Renal pelvis (tissue), 4 donors: ENCODE results near the gene POLD2. TPM values are rescaled to one million over a fixed set of nuclear protein-coding genes. Genes with fewer than 3 reads are reported as not detected.

Experiments
- DNase-seq: peaks from one replicate; pipeline ENCODE4 v3.0.0-alpha.2; 2013
- polyA plus RNA-seq, 3 donors: library from polyadenylated mRNA; unstranded; fragments of 120-200 nt; gene quantifications; one replicate each; pipeline ENCODE4 v1.2.1, GENCODE V29; 2013; ENCODE audit not compliant: insufficient read length in 3 of 3

Gene POLD2
- polyA plus RNA-seq, 3 donors: 117 to 138 (median 130) TPM

GRCh38 chr7:44156453-44157010, 33.2 kb upstream of the POLD2 start:
- no peak for DNase-seq

GRCh38 chr7:44155191-44156185, 32.1 kb upstream of the POLD2 start:
- DNase-seq: no peak

GRCh38 chr7:44154703-44155102, 31.4 kb upstream of the POLD2 start:
- no peak for DNase-seq

DNA sequence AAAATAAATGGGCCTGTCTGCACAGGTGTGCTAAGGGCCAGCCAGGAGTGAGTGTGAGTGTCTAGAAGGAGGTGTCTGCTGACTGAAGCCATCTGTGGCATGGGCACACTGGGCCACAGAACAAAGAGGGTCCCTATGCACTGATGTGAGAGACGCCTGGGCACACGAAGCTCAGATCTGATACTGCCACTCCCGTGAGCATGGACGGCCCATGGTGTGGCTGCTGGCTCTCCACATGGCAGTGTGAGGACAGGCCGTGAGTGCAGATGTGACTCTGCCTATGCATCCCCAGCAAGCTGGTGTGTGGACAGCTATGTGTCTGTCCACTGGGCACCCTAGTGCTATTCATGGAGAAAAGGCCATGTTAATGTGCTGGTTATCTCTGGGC, 30.6 kb upstream of the POLD2 start:
- DNase-seq: no peak

- no peak for DNase-seq
These were observed 29.9 kb upstream of the POLD2 start for GRCh38 chr7:44152971-44153947.

DNA sequence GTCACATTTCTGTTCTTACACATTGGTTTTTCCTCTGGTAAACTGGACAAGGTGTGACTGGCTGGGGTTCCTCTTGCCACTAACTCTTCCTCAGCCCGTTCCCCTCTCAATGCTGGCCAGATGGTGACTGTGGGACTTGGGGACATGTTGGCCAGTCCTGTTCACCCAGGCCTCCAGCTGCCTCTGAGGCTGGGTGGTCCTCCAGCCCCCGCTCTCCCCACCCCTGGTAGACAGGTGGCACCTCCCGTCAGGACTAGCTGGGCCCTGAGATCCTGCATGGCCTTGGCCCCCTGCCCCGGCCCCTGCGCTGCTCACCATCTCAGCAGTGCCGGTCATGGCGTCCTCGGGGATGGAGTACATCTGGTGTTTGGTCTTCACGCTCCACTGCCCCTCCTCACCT, 28.6 kb upstream of the POLD2 start:
- no peak for DNase-seq

- DNase-seq: no peak
These were observed 27.9 kb upstream of the POLD2 start for GRCh38 chr7:44150966-44151941.

GRCh38 chr7:44150466-44150832, 27.1 kb upstream of the POLD2 start:
- DNase-seq: no peak

DNA sequence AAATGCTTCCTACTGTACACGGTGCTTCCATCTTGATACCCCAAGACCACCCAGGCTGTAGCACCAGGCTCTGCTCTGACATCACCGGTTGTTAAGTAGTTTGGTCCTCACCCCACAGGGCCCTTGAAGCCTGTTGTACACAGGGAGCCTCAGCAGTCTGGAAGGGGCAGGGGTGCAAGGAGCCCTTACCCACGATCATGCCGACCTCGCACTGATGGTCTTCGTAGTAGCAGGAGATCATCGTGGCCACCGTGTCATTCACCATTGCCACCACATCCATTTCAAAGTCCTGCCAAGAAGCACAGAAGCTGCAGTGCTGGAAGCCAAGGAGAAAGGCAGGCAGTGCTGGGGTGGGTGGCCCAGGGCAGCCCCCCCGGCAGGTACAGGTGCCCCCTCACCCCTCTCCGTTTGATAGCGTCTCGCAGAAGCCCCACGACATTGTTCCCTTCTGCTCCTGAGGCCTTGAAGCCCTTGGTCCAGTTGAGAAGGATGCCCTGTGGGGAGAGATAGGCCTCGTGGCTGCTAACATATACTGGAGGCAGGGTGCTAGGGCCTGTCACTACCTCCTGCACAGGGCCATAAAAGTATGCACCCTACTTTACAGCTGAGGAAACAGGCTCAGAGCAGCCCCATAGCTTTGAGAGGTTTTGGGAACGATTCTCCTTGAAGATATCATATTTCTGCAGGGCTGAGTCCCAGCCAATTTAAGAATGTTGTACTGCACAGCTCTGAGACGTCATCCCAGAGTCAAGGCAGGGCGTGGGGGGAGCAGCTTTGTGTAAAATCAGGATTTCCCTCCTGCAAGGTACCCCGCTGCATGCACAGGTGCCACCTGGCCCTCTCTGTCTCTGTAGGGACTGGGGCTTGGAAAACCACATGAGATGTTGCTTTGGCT, 26.5 kb upstream of the POLD2 start:
- DNase-seq: no peak

DNA sequence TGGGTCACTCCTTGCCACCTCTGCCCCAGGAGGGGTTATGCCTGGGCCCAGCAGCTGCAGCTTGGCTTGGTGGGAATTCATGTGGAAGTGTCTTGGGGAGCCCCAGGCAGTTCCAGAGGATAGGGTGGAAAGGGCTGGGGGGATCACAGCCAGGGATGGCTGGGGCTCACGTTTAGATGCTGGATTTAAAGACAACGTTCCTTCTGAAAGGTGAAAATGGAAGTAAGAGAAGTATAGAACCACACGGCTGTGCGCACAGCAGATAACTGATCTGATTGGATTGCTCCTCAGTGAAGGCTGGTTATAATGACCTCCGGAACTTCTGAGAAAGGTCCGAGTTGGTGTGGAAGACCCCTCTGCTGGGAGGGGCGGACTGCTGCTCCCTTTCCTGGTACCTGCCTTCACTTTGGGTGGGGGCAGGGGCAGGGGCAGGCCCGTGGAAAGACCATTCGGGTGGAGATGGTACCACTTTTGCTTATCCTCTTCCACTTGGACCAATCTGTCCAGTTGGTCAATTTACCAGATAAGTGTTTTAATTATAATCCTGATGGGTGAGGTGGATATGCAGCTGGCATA, 25.7 kb upstream of the POLD2 start:
- DNase-seq: no peak

DNA sequence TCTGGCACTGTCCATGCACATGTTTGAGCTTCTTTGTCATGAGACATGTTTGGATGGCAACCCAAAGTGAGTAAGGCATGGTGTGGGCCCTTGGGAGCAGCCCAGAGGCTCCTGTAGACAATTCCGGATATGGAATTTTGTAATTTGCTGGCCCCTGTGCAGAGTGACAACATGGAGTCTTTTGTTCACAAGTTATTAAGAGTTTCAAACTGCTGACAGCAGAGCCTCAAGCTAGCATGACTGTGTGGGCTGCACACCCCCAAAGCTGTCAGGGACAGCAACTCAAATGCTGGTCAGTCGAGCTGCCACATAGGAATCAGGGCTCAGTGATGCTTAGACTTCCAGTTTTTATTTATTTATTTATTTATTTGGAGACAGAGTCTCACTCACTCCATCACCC, 24.8 kb upstream of the POLD2 start:
- no peak for DNase-seq

DNA sequence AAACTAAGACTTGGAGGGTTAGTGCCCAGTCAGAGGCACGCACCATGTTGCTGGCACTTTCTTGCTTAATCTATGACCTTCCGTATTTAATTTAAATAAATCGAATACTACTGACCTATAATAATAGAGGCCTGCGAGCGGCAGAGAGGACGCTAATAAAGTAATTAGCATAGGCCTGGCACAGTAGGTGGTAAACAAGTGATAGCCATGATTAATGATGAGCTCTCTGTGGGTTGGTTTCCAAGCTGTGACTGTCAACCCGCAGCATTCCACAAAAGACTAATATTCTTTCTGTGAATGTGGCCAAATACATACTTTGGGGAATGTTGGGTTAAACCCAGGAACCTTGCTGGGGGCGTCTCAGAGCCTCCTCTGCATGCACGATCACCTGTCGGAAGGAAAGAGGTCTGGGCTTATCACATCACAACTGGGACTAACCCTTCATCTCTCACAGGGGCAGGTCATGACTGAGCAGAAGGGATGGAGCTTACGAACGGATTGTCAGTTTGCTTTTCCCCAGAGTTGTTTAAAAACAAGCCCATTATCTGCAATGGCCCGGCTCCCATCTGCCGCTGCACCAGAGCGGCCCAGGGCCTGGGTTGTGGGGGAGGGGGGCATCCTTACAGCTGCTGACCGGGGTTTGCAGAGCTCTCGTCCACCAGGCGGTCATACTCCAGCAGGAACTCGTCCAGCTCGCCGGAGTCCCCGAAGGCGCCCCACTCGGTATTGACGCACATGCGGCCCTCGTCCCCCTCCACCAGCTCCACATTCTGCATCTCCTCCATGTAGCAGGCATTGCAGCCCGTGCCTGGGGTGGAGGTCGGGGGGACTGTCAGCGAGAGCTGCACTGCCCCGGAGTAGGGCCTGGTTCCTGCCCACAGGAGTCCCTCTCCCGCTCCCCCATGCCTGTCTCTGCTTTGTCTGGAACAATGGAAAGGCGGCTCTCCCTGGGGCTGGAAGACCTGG, 24.0 kb upstream of the POLD2 start:
- peak; percentile 73 for DNase-seq

GRCh38 chr7:44145969-44146911, 22.9 kb upstream of the POLD2 start:
- peak; percentile 72 for DNase-seq

GRCh38 chr7:44145479-44145968, 22.2 kb upstream of the POLD2 start:
- no peak for DNase-seq

GRCh38 chr7:44144968-44145478, 21.7 kb upstream of the POLD2 start:
- DNase-seq: no peak

- no peak for DNase-seq
These were observed 21.1 kb upstream of the POLD2 start for GRCh38 chr7:44144426-44144967.
